SK-N-SH (cell line): ENCODE results near the gene MAPK6. TPM values are rescaled to one million over a fixed set of nuclear protein-coding genes. Genes with fewer than 3 reads are reported as not detected.
"Not testable (repeated sequence)": the region's sequence is repeated elsewhere in the genome, so short reads cannot be mapped to it uniquely, and the experiment has no call there.

Experiments used
- CTCF ChIA-PET: fragments of 300-600, 350-600 bp; formaldehyde crosslinking; extraction: SDS; loops from one replicate; lab custom pipeline; 2021; lab: Yijun Ruan, JAX
- POLR2A ChIA-PET: fragments of 350-600 bp; sonication (Branson Sonifier 250); formaldehyde crosslinking; extraction: SDS; loops from one replicate; lab custom pipeline; 2020; ENCODE audit warnings: antibody characterized with exemption, inconsistent platforms; lab: Yijun Ruan, JAX
- DNase-seq: peaks from one replicate; pipeline ENCODE4 v3.0.0; 2012
- H2AFZ ChIP-seq: fragments of 200-600 bp; sonication (generic); 2 replicates; pipeline ENCODE4 v1.8.1; 2016; ENCODE audit warnings: antibody characterized with exemption, mild to moderate bottlenecking, low read depth
- H3F3A ChIP-seq: fragments of 200-600 bp; sonication (generic); replicated peaks from 2 replicates; pipeline ENCODE3; 2016; ENCODE audit warnings: antibody characterized with exemption, mild to moderate bottlenecking; ENCODE audit not compliant: insufficient read depth
- H3K27ac ChIP-seq, 2 experiments: fragments of 200-500 bp in 1 of 2; fragments of 200-600 bp in 1 of 2; sonication (Bioruptor generic) in 1 of 2; sonication (generic), shearing (Covaris generic) in 1 of 2; 2 replicates each; pipeline versions ENCODE4 v1.5.1 to v1.6.1; 2014 to 2016; ENCODE audit warnings: low read depth in 2 of 2, inconsistent platforms in 1 of 2, low read length in 1 of 2, mild to moderate bottlenecking in 1 of 2, mixed read lengths in 1 of 2
- H3K27me3 ChIP-seq: fragments of 200-600 bp; sonication (generic), shearing (Covaris generic); 2 replicates; pipeline ENCODE4 v1.6.1; 2016; ENCODE audit warnings: mixed run types; ENCODE audit not compliant: insufficient read depth
- H3K36me3 ChIP-seq, 2 experiments: fragments of 200-500 bp in 1 of 2; fragments of 200-600 bp in 1 of 2; sonication (Bioruptor generic) in 1 of 2; sonication (generic) in 1 of 2; replicated peaks in 1 of 2; 2 replicates each; pipeline versions ENCODE3 to v1.5.1; 2014 to 2016; ENCODE audit warnings: low read length in 1 of 2, mild to moderate bottlenecking in 1 of 2; ENCODE audit not compliant: insufficient read depth in 2 of 2, control insufficient read depth in 1 of 2
- H3K4me1 ChIP-seq, 2 experiments: fragments of 200-500 bp in 1 of 2; fragments of 200-600 bp in 1 of 2; sonication (Bioruptor generic) in 1 of 2; sonication (generic), shearing (Covaris generic) in 1 of 2; 2 replicates each; pipeline versions ENCODE4 v1.5.1 to v1.6.1; 2014 to 2016; ENCODE audit warnings: low read depth in 1 of 2, low read length in 1 of 2, mixed run types in 1 of 2; ENCODE audit not compliant: insufficient read depth in 2 of 2, control insufficient read depth in 1 of 2
- H3K4me2 ChIP-seq: fragments of 200-600 bp; sonication (generic), shearing (Covaris generic); 2 replicates; pipeline ENCODE4 v1.6.1; 2017; ENCODE audit warnings: mixed run types
- H3K4me3 ChIP-seq, 2 experiments: fragments of 200-500 bp in 1 of 2; fragments of 200-600 bp in 1 of 2; sonication (Bioruptor generic) in 1 of 2; sonication (generic), shearing (Covaris generic) in 1 of 2; 2 replicates each; pipeline versions ENCODE4 v1.5.1 to v1.8.1; 2014 to 2016; ENCODE audit warnings: low read depth in 2 of 2, inconsistent platforms in 1 of 2, low read length in 1 of 2, mild to moderate bottlenecking in 1 of 2, mixed read lengths in 1 of 2, moderate library complexity in 1 of 2
- H3K79me2 ChIP-seq: fragments of 200-600 bp; sonication (generic); 2 replicates; pipeline ENCODE4 v1.8.1; 2017; ENCODE audit warnings: mild to moderate bottlenecking; ENCODE audit not compliant: insufficient read depth
- H3K9ac ChIP-seq: fragments of 200-600 bp; sonication (generic); 2 replicates; pipeline ENCODE4 v1.6.1; 2017; ENCODE audit warnings: mixed run types
- H3K9me2 ChIP-seq: fragments of 200-600 bp; sonication (generic); 2 replicates; pipeline ENCODE4 v1.6.1; 2017; ENCODE audit warnings: mixed run types
- H3K9me3 ChIP-seq: fragments of 200-600 bp; sonication (generic); 2 replicates; pipeline ENCODE4 v1.6.1; 2017; ENCODE audit warnings: mixed run types, mild to moderate bottlenecking, moderate library complexity
- H4K20me1 ChIP-seq: fragments of 200-600 bp; sonication (generic); 2 replicates; pipeline ENCODE4 v1.6.1; 2017; ENCODE audit warnings: mild to moderate bottlenecking, mixed run types; ENCODE audit not compliant: insufficient read depth
- ELF1 ChIP-seq: IDR thresholded peaks from 2 replicates; pipeline ENCODE4 v1.4.0; 2012
- FOSL2 ChIP-seq: IDR thresholded peaks from 2 replicates; pipeline ENCODE4 v1.4.0; 2012; ENCODE audit warnings: low read depth, mild to moderate bottlenecking, moderate library complexity, borderline replicate concordance
- FOXM1 ChIP-seq: IDR thresholded peaks from 2 replicates; pipeline ENCODE4 v1.4.0; 2012; ENCODE audit warnings: low read depth, mild to moderate bottlenecking
- JUND ChIP-seq: IDR thresholded peaks from 2 replicates; pipeline ENCODE4 v1.4.0; 2012
- MEF2A ChIP-seq: IDR thresholded peaks from 2 replicates; pipeline ENCODE4 v1.4.0; 2012; ENCODE audit warnings: low read depth, borderline replicate concordance
- MXI1 ChIP-seq: IDR thresholded peaks from 2 replicates; pipeline ENCODE4 v1.6.1; 2012; ENCODE audit warnings: mild to moderate bottlenecking, low read depth, low read length, improper control_type of control experiment
- NFIC ChIP-seq: IDR thresholded peaks from 2 replicates; pipeline ENCODE4 v1.4.0; 2012; ENCODE audit warnings: borderline replicate concordance
- RAD21 ChIP-seq: IDR thresholded peaks from 2 replicates; pipeline ENCODE4 v1.6.1; 2012; ENCODE audit warnings: mild to moderate bottlenecking, low read length
- RCOR1 ChIP-seq: fragments of 150-350 bp; IDR thresholded peaks from 2 replicates; pipeline ENCODE4 v1.6.1; 2017; ENCODE audit warnings: antibody characterized with exemption, low read length
- RXRA ChIP-seq: IDR thresholded peaks from 2 replicates; pipeline ENCODE4 v1.4.0; 2012; ENCODE audit warnings: low read depth, mild to moderate bottlenecking, borderline replicate concordance
- TCF12 ChIP-seq: IDR thresholded peaks from 2 replicates; pipeline ENCODE4 v1.4.0; 2012
- WGBS: methylation state at CpG from one replicate; pipeline ENCODE4 v1.1.6; 2017; ENCODE audit warnings: low lambda C conversion rate; 5-methylcytosine and 5-hydroxymethylcytosine counted together
- polyA plus RNA-seq, 3 experiments: library from polyadenylated mRNA; depleted of rRNA; stranded (reverse); fragments of >200 nt; gene quantifications; 2 replicates each; pipeline ENCODE4 v1.2.3, GENCODE V29; 2012
- TF ChIP-seq, protein P1 (sequence below): IDR thresholded peaks from 2 replicates; pipeline ENCODE4 v1.4.0; 2012; ENCODE audit warnings: low read depth, borderline replicate concordance
- TF ChIP-seq, protein P2 (sequence below): fragments of 150-350 bp; IDR thresholded peaks from 2 replicates; pipeline ENCODE4 v1.6.1; 2017; ENCODE audit warnings: antibody characterized with exemption, low read length, low read depth, borderline replicate concordance
- TF ChIP-seq, protein P3 (sequence below): IDR thresholded peaks from 2 replicates; pipeline ENCODE4; 2012
- TF ChIP-seq, protein P4 (sequence below): IDR thresholded peaks from 2 replicates; pipeline ENCODE4 v1.4.0; 2012; ENCODE audit warnings: low read depth

Gene MAPK6
- polyA plus RNA-seq, 1 of the 3 experiments (the other 2 are of a cell fraction) = 16.9 TPM

DNA sequence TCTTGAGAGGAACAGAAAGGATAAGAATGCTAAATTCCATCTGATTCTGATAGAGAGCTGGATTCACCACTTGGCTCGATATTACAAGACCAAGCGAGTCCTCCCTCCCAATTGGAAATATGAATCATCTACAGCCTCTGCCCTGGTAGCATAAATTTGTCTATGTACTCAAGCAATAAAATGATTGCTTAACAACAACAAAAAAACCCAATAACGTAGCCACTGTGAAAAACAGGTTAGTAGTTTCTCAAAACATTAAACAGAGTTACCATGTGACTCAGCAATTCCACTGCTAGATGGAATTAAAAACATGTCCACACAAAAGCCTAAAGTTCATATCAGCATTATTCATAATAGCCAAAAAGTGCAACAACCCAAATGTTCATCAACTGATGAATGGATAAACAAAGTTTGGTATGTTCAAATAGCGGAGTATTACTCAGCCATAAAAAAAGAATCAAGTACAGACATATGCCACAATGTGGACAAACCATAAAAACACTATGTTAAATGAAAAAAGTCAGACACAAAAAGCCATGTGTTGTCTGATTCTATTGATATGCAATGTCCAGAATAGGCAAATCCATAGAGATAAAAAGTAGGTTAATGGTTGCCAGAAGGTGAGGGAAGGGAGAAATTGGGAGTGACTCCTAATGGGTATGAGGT is 76.7 kb downstream of the MAPK6 start:
- no peak for DNase-seq
- H3K27me3 ChIP-seq = no peaks in the 10 kb centered on the region
- H3K27ac ChIP-seq = peak overlapping the region; percentile 24 to 98; a peak in 3 of 4 replicates
- H3K9me3 ChIP-seq = no peaks in the 10 kb centered on the region
- ChIA-PET POLR2A (no interaction called here), CTCF (interaction anchor here (1.7 kb wide), 1 partner anchor 17 kb away, joined by 6 read pairs; no protein-coding TSS in a partner anchor)
- H3K36me3 ChIP-seq = no peaks in the 10 kb centered on the region
- no peaks in the 10 kb centered on the region for H4K20me1 ChIP-seq
- peaks cover 5 to 25% of the 10 kb centered on the region in 2 experiments; a peak in 3 of 4 replicates for H3K4me1 ChIP-seq
- H3K9me2 ChIP-seq = no peaks in the 10 kb centered on the region
- 13% methylated on average over 4 of the region's 4 CpGs for WGBS
- TF ChIP-seq ELF1 (no peak), RCOR1 (no peak), TCF12 (peak; percentile 62; the same call in 1 of the 2 replicates), NFIC (peak; percentile 37; the same call in 1 of the 2 replicates), JUND (peak; percentile 20; the same call in 1 of the 2 replicates), FOSL2 (peak; percentile 68), MEF2A (no peak), RAD21 (no peak), FOXM1 (no peak), RXRA (peak; percentile 28; the same call in 1 of the 2 replicates), MXI1 (no peak)
- TF ChIP-seq, protein P1, sequence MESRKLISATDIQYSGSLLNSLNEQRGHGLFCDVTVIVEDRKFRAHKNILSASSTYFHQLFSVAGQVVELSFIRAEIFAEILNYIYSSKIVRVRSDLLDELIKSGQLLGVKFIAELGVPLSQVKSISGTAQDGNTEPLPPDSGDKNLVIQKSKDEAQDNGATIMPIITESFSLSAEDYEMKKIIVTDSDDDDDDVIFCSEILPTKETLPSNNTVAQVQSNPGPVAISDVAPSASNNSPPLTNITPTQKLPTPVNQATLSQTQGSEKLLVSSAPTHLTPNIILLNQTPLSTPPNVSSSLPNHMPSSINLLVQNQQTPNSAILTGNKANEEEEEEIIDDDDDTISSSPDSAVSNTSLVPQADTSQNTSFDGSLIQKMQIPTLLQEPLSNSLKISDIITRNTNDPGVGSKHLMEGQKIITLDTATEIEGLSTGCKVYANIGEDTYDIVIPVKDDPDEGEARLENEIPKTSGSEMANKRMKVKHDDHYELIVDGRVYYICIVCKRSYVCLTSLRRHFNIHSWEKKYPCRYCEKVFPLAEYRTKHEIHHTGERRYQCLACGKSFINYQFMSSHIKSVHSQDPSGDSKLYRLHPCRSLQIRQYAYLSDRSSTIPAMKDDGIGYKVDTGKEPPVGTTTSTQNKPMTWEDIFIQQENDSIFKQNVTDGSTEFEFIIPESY = no peak
- TF ChIP-seq, protein P2, sequence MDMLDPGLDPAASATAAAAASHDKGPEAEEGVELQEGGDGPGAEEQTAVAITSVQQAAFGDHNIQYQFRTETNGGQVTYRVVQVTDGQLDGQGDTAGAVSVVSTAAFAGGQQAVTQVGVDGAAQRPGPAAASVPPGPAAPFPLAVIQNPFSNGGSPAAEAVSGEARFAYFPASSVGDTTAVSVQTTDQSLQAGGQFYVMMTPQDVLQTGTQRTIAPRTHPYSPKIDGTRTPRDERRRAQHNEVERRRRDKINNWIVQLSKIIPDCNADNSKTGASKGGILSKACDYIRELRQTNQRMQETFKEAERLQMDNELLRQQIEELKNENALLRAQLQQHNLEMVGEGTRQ = no peak
- TF ChIP-seq, protein P3, sequence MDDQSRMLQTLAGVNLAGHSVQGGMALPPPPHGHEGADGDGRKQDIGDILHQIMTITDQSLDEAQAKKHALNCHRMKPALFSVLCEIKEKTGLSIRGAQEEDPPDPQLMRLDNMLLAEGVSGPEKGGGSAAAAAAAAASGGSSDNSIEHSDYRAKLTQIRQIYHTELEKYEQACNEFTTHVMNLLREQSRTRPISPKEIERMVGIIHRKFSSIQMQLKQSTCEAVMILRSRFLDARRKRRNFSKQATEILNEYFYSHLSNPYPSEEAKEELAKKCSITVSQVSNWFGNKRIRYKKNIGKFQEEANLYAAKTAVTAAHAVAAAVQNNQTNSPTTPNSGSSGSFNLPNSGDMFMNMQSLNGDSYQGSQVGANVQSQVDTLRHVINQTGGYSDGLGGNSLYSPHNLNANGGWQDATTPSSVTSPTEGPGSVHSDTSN = peak; percentile 55
- TF ChIP-seq, protein P4, sequence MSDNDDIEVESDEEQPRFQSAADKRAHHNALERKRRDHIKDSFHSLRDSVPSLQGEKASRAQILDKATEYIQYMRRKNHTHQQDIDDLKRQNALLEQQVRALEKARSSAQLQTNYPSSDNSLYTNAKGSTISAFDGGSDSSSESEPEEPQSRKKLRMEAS = peak; percentile 32; the same call in 1 of the 2 replicates
- H3K4me3 ChIP-seq = no peak overlapping the region
- H3K4me2 ChIP-seq = no peak overlapping the region
- H3F3A ChIP-seq = peaks cover 44% of the 10 kb centered on the region
- peak overlapping the region; percentile 61; the same call in 1 of the 2 replicates for H3K9ac ChIP-seq
- H3K79me2 ChIP-seq = no peaks in the 10 kb centered on the region
- H2AFZ ChIP-seq = no peak overlapping the region

DNA sequence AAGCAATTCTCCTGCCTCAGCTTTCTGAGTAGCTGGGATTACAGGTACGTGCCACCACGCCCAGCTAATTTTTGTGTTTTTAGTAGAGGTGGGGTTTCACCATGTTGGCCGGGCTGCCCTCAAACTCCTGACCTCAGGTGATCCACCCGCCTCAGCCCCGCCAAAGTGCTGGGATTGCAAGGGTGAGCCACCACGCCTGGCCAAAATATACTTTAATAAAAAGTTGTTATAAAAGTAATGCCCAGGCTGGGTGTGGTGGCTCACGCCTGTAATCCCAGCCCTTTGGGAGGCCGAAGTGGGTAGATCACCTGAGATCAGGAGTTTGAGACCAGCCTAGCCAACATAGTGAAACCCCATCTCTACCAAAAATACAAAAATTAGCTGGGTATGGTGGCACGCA is 77.5 kb downstream of the MAPK6 start:
- peaks cover 44% of the 10 kb centered on the region for H3F3A ChIP-seq
- H3K4me2 ChIP-seq, H3K79me2 ChIP-seq, H3K9me2 ChIP-seq, CTCF ChIA-PET, H3K4me3 ChIP-seq, H3K9ac ChIP-seq, H2AFZ ChIP-seq, H3K27me3 ChIP-seq, H3K9me3 ChIP-seq, H3K36me3 ChIP-seq, DNase-seq, POLR2A ChIA-PET, H4K20me1 ChIP-seq: not testable (repeated sequence)
- 97% methylated on average over 9 of the region's 9 CpGs for WGBS
- H3K27ac ChIP-seq = peak overlapping the region in 1 of 2 experiments; percentile 98; a peak in 2 of 4 replicates
- H3K4me1 ChIP-seq = peaks cover 5 to 25% of the 10 kb centered on the region in 2 experiments; a peak in 3 of 4 replicates
